Retinal pigment epithelial cell (primary cell): ENCODE results near the gene SIX2.

Source experiments
- DNase-seq: peaks from one replicate; pipeline ENCODE4 v3.0.0-alpha.2; 2010; ENCODE audit warnings: low read depth
- H3K4me3 ChIP-seq: 2 replicates; pipeline ENCODE4 v1.5.1; 2011; ENCODE audit warnings: mild to moderate bottlenecking, low read length, control low read depth, moderate library complexity
- TF ChIP-seq, protein P1 (sequence below): conservative IDR thresholded peaks from 2 replicates; pipeline ENCODE4 v1.5.1; 2011; ENCODE audit warnings: low read depth, low read length, control low read depth, inconsistent platforms

The SIX2 gene

DNA sequence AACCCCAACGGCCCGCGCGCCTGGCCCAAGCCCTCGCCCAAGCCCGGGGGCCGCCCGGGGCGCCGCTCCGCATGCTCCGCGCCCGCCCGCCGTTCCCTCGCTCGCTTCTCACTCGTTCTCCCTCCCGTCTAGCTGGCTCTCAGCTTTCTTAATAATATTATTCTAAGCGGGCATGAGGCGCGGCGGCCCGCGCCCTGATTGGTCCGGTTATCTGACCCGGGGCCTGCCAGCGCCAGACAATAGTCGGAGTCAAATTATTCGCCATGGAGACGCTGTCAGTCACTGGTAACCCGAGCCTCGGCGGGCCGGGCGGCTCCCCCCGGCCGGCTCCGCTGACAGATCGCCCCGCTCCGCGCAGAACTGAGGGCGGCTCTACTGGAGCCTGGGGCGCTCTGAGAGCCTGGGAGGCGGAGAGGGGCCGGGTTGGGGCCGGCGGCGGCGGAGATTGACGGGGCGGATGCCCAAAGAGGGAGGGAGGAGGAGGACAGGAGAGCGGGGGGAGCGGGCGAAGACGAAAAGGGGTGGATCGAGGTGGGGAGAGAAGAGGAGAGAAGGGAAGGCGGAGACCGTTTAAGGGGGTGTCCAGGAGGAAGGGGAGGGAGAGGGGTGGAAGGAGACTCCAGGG is at the start of gene SIX2:
Gene SIX2, minus strand, starts transcription at position 150 of the 625 bp plus-strand sequence. CDS start 342 bp downstream, outside the sequence.
- peak within 1 kb of the TSS; percentile 53 for H3K4me3 ChIP-seq
- TF ChIP-seq, protein P1, sequence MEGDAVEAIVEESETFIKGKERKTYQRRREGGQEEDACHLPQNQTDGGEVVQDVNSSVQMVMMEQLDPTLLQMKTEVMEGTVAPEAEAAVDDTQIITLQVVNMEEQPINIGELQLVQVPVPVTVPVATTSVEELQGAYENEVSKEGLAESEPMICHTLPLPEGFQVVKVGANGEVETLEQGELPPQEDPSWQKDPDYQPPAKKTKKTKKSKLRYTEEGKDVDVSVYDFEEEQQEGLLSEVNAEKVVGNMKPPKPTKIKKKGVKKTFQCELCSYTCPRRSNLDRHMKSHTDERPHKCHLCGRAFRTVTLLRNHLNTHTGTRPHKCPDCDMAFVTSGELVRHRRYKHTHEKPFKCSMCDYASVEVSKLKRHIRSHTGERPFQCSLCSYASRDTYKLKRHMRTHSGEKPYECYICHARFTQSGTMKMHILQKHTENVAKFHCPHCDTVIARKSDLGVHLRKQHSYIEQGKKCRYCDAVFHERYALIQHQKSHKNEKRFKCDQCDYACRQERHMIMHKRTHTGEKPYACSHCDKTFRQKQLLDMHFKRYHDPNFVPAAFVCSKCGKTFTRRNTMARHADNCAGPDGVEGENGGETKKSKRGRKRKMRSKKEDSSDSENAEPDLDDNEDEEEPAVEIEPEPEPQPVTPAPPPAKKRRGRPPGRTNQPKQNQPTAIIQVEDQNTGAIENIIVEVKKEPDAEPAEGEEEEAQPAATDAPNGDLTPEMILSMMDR: no peak
- DNase-seq: peak; percentile 87

DNA sequence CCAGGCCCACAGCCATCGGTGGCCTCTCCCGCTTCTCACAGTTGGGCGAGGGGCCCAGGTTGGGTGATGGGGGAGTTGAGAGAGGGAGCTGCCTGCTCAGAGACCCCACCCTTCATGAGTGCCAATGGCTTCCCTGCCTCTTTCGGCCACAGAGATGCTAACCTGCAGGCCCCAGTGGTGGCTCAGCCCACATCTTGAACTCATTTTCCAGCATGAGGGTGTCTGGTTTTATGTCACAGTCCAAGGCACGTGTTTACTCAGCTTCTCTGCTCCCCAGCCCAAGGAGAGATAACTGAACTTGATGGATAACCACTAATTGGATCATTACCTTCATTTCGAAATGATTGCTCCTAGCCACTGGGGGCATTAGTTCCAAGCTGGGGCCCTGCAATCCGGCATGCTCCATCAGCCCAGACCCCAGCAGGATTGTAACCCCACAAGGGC is 45.9 kb upstream of the SIX2 start:
- TF ChIP-seq, protein P1: no peak
- DNase-seq: no peak
- H3K4me3 ChIP-seq: no peak overlapping the region

DNA sequence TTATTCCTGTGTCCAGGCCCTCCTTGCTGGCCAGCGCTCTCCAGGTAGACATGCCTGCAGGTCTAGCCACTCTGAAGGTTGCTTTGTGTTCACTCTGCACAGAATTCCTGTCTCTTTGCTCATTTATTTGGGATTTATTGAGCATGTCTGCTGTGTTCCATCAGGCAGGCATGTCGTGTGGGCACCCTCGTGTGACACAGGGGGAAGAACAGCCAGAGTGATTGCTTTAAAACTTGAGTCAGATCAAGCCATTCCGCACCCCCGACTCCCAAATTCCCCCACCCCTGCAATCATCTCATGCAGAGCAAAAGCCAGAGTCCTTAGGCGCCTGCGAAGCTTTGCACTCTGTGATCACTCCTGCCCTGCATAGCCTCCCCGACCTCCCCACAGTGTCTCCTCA is 44.7 kb upstream of the SIX2 start:
- H3K4me3 ChIP-seq: no peak overlapping the region
- TF ChIP-seq, protein P1: no peak
- DNase-seq: no peak

DNA sequence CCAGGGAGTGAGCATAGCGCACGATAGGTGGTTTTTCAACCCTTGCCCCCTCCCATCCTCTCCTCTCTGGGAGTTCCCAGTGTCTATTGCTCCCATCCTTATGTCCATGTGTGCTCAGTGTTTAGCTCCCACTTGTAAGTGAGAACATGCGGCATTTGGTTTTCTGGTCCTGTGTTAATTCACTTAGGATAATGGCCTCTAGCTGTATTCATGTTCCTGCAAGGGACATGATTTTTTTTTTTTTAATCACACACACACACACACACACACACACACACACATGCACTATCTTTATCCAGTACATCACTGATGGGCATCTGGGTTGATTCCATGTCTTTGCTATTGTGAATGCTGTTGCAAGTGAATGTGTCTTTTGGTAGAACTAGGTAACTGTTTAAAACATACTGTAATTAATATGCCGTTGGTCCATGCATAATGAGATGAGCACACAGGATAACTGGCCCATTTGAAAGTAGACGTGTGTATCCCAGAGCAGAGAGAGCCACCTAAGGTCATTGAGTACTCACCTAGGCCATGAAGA is 43.2 kb upstream of the SIX2 start:
- TF ChIP-seq, protein P1: no peak
- H3K4me3 ChIP-seq: no peak overlapping the region
- DNase-seq: no peak

DNA sequence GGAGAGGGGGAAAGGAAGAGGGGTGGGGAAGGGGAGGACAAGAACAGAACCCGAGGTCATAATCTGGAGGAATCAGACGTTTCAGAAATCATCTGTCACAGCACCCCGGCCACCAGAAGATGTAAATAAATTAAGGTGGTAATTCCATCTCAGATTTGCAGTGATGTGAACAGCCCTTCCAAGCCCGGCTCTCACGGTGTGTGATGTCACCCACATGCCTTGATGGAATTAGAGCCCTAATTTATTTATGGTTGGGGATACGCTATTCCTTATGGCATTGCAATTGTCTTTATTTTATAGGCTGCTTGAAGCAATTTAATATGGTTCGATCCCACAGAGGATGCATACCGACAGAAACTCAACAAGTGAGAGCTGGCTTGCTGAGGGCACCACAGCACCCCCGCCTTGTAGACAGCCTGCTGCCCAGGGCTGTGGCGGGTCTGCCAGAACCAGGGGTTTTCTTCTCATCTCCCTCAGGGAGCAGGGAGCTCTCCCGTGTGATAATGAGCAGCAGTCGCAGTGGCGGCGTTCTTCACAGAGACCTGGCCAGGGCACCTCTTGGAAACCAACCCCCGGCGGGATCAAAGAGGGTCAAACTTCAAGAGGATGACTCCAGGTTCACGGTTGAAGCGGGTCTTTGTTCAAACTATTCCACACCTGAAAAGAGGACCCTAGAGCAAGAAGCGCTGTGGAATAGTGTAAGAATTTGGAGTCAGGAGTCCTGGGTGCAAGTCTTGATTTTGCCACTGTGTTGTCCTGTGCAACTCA is 40.5 kb upstream of the SIX2 start:
- H3K4me3 ChIP-seq: no peak overlapping the region
- TF ChIP-seq, protein P1: no peak
- no peak for DNase-seq

DNA sequence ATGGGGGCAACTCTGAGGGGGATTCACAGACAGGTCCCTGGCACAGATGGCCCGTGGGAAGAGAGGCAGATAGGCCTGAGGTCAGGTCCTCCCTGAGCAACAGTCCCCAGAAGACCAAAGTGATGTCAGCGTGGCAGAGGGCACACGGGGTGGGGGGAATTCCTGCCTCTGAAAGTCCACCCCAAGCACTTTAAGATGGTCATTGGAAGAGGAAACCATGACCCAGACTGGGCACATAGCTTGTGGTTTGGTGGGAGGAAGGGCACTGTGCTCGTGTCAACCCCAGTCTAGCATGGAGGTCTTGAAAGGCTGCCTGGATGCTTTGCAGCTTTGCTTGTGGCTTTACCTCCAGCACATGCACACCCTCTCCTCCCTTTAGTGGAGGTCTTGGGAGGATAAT is 38.0 kb upstream of the SIX2 start:
- DNase-seq: no peak
- no peak overlapping the region for H3K4me3 ChIP-seq
- TF ChIP-seq, protein P1: no peak
